Left lobe of liver (tissue), 2 donors: ENCODE measurements around the gene NXPE3. TPM values are rescaled to one million over a fixed set of nuclear protein-coding genes. Genes with fewer than 3 reads are reported as not detected.

Source experiments
- ATAC-seq: fragments of 200-7000 bp; cut with Tn5 transposase; one replicate; pipeline ENCODE4 v1.9.1; 2020; ENCODE audit warnings: mild to moderate bottlenecking, moderate library complexity
- DNase-seq: peaks from one replicate; pipeline ENCODE4 v3.0.0-alpha.2; 2020; ENCODE audit warnings: low spot score
- total RNA-seq: library from RNA; stranded (reverse); gene quantifications from one replicate; pipeline ENCODE4 v1.2.1, GENCODE V29; 2021
- donor health status: DM: no; HTN: no; CAD: no; lungs with moderate emphysema.
- donor health status: DM: no; HTN: yes; CAD: no.

The NXPE3 gene
- total RNA-seq, 1 donor from 2014 or later = 1.3 TPM

- DNase-seq (no peak), ATAC-seq (no peak)
Measured at GRCh38 chr3:101828276-101828675, 49.3 kb downstream of the NXPE3 start.

- DNase-seq (peak; percentile 69), ATAC-seq (peak; percentile 72)
Measured at GRCh38 chr3:101828691-101829436, 49.9 kb downstream of the NXPE3 start.

GRCh38 chr3:101829437-101829830, 50.4 kb downstream of the NXPE3 start:
- no peak for ATAC-seq

GRCh38 chr3:101829874-101830273, 50.9 kb downstream of the NXPE3 start:
- ATAC-seq (no peak), DNase-seq (no peak)

More at GRCh38 chr3:101829437-101829830, 50.4 kb downstream of the NXPE3 start:
- DNase-seq = no peak

- ATAC-seq (peak; percentile 84), DNase-seq (no peak)
Measured at GRCh38 chr3:101833446-101833974, 54.5 kb downstream of the NXPE3 start.

- no peak for ATAC-seq
Measured at GRCh38 chr3:101835676-101836075, 56.7 kb downstream of the NXPE3 start.

GRCh38 chr3:101836160-101836559, 57.1 kb downstream of the NXPE3 start:
- no peak for ATAC-seq
- DNase-seq = no peak

More at GRCh38 chr3:101835676-101836075, 56.7 kb downstream of the NXPE3 start:
- no peak for DNase-seq

- ATAC-seq (peak; percentile 16), DNase-seq (no peak)
Measured at GRCh38 chr3:101836652-101837598, 57.9 kb downstream of the NXPE3 start.

- ATAC-seq = no peak
- no peak for DNase-seq
Measured at GRCh38 chr3:101838691-101839090, 59.7 kb downstream of the NXPE3 start.

- ATAC-seq (peak; percentile 57), DNase-seq (no peak)
Measured at GRCh38 chr3:101840066-101840465, 61.1 kb downstream of the NXPE3 start.

GRCh38 chr3:101842245-101842934, 63.4 kb downstream of the NXPE3 start:
- DNase-seq = no peak
- ATAC-seq = no peak

GRCh38 chr3:101842935-101843330, 63.9 kb downstream of the NXPE3 start:
- DNase-seq (no peak), ATAC-seq (no peak)

GRCh38 chr3:101845425-101845824, 66.4 kb downstream of the NXPE3 start:
- ATAC-seq (no peak), DNase-seq (no peak)

GRCh38 chr3:101846709-101847108, 67.7 kb downstream of the NXPE3 start:
- ATAC-seq (no peak), DNase-seq (no peak)

- DNase-seq = no peak
- no peak for ATAC-seq
Measured at GRCh38 chr3:101847328-101847727, 68.3 kb downstream of the NXPE3 start.

- DNase-seq (no peak), ATAC-seq (peak; percentile 35)
Measured at GRCh38 chr3:101848326-101848725, 69.3 kb downstream of the NXPE3 start.

GRCh38 chr3:101848754-101849713, 70.0 kb downstream of the NXPE3 start, which contains the start of gene NFKBIZ:
Gene NFKBIZ, plus strand, starts transcription at chr3:101849514. Its CDS starts 115 bp downstream, at chr3:101849629.
- ATAC-seq = peak; percentile 89

GRCh38 chr3:101849714-101850245, 70.8 kb downstream of the NXPE3 start:
- DNase-seq (peak; percentile 65), ATAC-seq (peak; percentile 35)

More at GRCh38 chr3:101848754-101849713, 70.0 kb downstream of the NXPE3 start, which contains the start of gene NFKBIZ:
- peak; percentile 98 for DNase-seq
